Measurements from ENCODE around the gene PMFBP1.

- TF ChIP-seq, protein P1, sequence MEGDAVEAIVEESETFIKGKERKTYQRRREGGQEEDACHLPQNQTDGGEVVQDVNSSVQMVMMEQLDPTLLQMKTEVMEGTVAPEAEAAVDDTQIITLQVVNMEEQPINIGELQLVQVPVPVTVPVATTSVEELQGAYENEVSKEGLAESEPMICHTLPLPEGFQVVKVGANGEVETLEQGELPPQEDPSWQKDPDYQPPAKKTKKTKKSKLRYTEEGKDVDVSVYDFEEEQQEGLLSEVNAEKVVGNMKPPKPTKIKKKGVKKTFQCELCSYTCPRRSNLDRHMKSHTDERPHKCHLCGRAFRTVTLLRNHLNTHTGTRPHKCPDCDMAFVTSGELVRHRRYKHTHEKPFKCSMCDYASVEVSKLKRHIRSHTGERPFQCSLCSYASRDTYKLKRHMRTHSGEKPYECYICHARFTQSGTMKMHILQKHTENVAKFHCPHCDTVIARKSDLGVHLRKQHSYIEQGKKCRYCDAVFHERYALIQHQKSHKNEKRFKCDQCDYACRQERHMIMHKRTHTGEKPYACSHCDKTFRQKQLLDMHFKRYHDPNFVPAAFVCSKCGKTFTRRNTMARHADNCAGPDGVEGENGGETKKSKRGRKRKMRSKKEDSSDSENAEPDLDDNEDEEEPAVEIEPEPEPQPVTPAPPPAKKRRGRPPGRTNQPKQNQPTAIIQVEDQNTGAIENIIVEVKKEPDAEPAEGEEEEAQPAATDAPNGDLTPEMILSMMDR (IDR thresholded peaks at IDR 0.05): no peak
- TF ChIP-seq EZH2 (IDR thresholded peaks at IDR 0.05; ENCODE audit: borderline replicate concordance, insufficient read depth, low read depth, low read length, poor library complexity, severe bottlenecking): no peak
Observed at GRCh38 chr16:72191551-72191950, 19.6 kb upstream of the PMFBP1 start.
